ENCODE data around the gene ZCCHC10.

ZCCHC10 gene

DNA sequence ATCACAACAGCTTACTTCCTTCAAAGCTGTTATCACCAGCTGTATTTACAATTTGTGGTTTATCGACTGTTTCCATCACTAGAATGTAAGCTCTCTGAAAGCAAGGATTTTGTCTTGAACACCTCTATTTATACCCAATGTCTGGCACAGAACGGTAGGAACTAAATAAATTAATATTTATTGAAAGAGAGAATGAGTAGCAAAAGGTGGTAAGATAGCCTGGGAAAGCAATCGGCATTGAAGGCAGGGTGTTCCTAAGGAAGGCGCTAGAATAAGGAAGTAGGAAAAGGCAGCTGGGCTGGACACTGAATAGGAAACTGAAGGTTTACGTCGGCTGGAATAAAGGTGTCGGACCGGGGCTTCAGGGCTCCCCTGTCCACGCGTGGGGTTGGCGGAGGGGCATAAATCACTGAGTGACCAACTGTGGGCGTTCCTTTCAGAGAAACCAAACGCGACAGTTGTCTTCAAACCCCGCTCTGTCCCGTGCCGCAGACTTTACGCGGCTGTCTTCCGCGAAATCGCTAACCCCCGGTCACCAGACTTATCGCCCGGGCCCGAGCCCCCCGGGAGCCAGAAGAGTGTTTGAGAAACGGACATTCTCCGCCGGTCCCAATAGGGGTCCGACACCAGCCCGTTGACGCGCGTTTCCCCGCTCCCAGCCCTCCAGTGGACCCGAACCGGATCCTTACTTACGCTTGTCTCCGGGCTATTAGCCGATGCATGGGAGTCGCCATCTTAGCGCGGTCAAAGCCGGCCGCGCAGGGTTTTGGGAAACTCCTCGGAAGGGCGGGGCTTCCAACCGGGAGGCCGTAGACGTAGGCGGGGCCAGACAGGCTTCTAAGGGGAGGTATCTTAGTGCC, at the start of gene ZCCHC10:
Gene ZCCHC10 (minus strand): TSS at position 746 of the 860 bp plus-strand sequence. CDS start 12 bp downstream, at position 734.
- no peak for TF ChIP-seq CTCF (IDR thresholded peaks at IDR 0.05; ENCODE audit: insufficient read depth, missing control alignments)
- no peak for FAIRE-seq
- DNase-seq (ENCODE audit: insufficient read length, low spot score), result peak; percentile 73

DNA sequence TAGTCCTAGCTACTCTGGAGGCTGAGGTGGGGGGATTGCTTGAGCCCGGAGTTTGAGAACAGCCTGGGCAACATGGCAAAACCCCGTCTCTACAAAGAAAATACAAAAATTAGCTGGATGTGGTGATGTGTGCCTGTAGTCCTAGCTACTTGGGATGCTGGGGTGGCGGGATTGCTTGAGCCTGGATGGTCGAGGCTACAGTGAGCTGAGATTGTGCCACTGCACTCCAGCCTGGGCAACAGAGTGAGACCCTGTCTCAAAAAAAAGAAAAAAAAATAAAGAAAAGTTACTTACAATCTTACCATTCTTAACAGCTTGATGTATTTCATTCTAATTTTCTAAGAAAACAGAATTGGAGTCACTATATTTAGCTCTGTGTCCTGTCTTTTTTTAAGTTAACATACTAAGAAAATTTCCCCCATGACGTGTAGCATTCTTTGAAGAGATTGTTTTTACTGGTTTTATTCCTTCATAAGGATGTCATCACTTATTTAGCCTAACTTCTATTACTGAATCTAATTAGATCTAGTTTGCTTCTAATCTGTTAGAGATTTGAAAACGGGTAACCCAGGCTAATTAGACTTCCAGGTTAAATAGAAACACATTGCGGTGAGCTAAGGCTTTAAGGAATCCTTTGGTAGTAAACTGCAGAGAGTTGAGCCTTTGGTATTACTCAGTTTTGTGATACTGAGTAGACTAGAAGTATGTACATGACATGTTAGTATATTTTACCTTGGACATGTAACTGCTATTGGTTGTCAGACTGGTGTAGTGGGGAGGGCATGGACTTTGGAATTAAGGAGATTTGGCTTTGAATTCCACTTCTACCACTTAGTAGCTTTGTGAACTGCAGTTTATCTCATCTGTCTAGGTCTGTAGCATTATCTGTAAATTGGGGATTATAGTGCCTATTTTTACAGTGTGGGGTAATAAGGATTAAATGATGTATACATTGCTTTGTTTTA, 49.5 kb upstream of the ZCCHC10 start:
- FAIRE-seq (peak; percentile 96), DNase-seq (ENCODE audit: insufficient read length, low spot score) (no peak)
- no peak for TF ChIP-seq CTCF (IDR thresholded peaks at IDR 0.05; ENCODE audit: insufficient read depth, missing control alignments)

DNA sequence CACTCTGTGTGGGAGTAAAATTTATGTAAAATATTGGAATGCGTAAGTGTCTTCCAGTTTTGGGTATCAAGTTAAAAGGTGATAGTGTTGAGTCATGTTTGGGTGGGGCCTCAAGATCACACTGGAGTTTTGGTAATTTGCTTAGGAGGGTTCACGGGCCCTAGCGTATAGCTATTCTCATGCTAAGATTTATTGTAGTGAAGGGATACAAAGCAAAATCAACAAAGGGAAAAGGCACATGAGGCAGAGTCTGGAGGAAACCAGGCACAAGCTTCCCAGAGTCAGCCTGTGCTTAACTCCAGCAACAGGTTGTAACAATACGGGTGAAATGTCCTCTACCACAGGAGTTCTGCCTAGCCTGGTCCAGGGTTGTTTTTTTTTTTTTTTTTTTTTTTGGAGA, 45.7 kb upstream of the ZCCHC10 start:
- FAIRE-seq, result no peak

DNA sequence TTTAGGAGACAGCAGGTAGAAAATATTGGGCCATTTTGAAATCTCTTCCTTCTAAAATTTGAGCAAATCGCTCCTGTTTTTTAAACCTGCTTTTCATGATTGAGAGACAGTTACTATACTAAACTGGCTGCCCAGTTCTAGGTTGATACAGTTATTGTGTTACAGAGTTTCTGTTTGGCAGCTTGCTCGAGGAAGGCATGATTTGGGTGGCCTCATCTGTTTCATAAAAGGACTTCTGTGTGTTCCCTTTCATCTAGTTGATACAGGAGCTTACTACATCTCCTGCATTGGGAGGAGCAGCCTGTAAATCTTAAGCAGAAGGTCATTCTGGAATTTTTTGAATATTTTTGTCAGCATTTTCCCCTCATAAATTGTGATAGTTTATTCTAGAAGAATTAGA, 39.7 kb upstream of the ZCCHC10 start:
- DNase-seq (ENCODE audit: insufficient read length, low spot score) (no peak), FAIRE-seq (no peak)
- TF ChIP-seq CTCF (IDR thresholded peaks at IDR 0.05; ENCODE audit: insufficient read depth, missing control alignments), result no peak

More for the DNA sequence above, 45.7 kb upstream of the ZCCHC10 start:
- DNase-seq (ENCODE audit: insufficient read length, low spot score), result no peak
- no peak for TF ChIP-seq CTCF (IDR thresholded peaks at IDR 0.05; ENCODE audit: insufficient read depth, missing control alignments)

- TF ChIP-seq CTCF (IDR thresholded peaks at IDR 0.05; ENCODE audit: insufficient read depth, missing control alignments), result no peak
- peak; percentile 60 for FAIRE-seq
- DNase-seq (ENCODE audit: insufficient read length, low spot score), result no peak
Observed at GRCh38 chr5:133065471-133065870, 39.1 kb upstream of the ZCCHC10 start.

GRCh38 chr5:133063965-133064364, 37.6 kb upstream of the ZCCHC10 start:
- TF ChIP-seq CTCF (IDR thresholded peaks at IDR 0.05; ENCODE audit: insufficient read depth, missing control alignments), result no peak
- DNase-seq (ENCODE audit: insufficient read length, low spot score), result no peak
- FAIRE-seq, result no peak

Data from D721Med (cell line).